VCaP (cell line): ENCODE measurements around the gene BIRC2.

Experiments used
- H3K27ac ChIP-seq: fragments of 450-650 bp; 2 replicates; pipeline ENCODE4 v1.5.1; 2017
- TF ChIP-seq, protein P1 (sequence below): fragments of 450-650 bp; conservative IDR thresholded peaks from 2 replicates; pipeline ENCODE4 v1.5.1; 2017; ENCODE audit warnings: mild to moderate bottlenecking, moderate library complexity

Gene BIRC2

DNA sequence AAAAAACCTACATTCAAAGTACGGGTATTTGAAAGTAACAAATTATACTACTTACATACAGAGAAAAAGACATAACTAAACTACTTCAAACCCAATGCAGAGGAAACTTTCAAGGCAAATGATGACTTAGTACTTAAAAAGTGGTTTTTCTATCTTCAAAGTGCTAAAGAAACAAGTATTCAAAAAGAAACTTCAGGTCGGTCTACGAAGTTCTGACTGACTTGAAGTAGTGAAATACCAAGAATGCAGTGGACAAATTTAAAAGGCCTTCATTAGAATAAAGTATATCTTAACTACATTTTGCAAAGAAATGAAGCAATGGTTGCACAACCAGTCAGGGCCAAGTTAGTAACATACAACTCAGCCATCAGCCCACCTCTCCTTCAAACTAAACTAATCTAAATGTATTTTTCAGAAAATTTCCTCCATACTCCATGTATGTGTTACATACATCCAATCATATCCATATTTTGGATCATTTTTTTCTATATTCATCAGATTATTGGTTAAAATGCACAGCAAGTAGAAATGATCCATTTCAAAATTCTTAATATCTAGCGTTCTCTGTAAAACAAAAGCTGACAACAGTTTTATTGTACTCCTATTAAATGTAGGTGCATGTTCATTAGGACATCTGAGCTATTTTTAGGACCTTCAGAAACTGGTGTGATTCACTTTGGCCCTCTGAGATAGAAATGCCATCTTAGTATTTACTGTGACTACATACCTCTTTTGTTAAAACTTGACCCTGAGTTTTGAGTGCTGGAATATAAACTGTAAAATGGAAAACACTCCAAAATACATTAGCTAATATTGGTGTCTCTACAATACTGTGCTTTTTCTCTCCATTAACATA lies 49.9 kb downstream of the BIRC2 start:
- TF ChIP-seq, protein P1, sequence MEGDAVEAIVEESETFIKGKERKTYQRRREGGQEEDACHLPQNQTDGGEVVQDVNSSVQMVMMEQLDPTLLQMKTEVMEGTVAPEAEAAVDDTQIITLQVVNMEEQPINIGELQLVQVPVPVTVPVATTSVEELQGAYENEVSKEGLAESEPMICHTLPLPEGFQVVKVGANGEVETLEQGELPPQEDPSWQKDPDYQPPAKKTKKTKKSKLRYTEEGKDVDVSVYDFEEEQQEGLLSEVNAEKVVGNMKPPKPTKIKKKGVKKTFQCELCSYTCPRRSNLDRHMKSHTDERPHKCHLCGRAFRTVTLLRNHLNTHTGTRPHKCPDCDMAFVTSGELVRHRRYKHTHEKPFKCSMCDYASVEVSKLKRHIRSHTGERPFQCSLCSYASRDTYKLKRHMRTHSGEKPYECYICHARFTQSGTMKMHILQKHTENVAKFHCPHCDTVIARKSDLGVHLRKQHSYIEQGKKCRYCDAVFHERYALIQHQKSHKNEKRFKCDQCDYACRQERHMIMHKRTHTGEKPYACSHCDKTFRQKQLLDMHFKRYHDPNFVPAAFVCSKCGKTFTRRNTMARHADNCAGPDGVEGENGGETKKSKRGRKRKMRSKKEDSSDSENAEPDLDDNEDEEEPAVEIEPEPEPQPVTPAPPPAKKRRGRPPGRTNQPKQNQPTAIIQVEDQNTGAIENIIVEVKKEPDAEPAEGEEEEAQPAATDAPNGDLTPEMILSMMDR = no peak
- H3K27ac ChIP-seq = no peak overlapping the region

DNA sequence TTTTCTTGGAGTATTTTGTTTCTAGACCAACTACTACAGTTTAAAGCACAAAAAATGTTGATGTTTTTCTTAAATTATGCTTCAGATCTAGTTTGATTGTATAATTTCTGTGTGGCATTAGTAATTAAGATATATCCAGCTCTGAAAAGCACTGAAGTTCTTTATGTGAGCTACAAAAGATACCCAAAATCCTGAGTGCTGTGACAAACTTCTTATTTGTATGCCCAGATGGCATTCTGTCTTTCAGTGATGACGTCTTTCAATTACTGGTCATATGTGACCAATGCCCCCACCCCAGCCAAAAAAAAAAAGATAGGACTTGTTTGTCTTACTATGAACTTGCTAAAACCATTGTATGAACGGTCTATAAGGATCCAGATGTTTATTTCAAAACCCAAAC lies 51.3 kb downstream of the BIRC2 start:
- TF ChIP-seq, protein P1 = no peak
- H3K27ac ChIP-seq = no peak overlapping the region

DNA sequence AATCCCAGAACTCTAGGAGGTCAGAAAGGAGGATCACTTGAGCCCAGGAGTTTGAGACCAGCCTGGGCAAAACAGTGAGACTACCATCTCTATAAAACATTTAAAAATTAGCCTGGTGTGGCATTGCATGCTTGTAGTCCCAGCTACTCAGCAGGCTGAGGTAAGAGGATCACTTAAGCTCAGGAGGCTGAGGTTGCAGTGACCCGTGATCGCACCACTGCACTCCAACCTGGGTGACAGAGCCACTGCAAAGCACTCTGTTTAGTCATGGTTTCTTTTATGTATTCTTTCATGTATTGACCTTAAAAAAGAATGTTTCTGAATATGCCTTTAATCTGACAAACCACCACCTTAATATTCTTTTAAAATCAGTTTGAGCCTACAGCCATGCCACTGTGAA lies 52.2 kb downstream of the BIRC2 start:
- no peak overlapping the region for H3K27ac ChIP-seq

DNA sequence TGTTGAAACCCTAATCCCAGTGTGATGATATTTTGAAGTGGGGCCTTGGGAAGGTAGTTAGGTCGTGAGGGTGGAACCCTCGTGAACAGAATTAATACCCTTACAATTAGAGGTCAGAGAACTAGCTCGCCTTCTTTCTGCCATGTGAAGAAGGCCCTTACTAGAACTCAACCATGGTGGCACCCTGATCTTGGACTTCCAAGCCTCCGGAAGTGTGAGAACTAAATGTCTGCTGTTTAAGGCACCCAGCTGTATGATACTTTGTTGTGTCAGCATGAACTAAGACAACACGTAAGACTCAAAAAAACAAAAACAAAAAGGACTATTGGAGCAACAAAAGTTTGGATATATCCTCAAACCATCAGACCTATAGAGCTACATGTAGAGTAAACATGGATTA lies 53.6 kb downstream of the BIRC2 start:
- no peak overlapping the region for H3K27ac ChIP-seq
- TF ChIP-seq, protein P1 = no peak

More for the DNA sequence above, 52.2 kb downstream of the BIRC2 start:
- TF ChIP-seq, protein P1 = no peak

GRCh38 chr11:102401905-102402304 lies 54.9 kb downstream of the BIRC2 start:
- H3K27ac ChIP-seq = no peak overlapping the region
- TF ChIP-seq, protein P1 = no peak

- TF ChIP-seq, protein P1 = no peak
- no peak overlapping the region for H3K27ac ChIP-seq
These were observed 55.5 kb downstream of the BIRC2 start for GRCh38 chr11:102402548-102402947.

DNA sequence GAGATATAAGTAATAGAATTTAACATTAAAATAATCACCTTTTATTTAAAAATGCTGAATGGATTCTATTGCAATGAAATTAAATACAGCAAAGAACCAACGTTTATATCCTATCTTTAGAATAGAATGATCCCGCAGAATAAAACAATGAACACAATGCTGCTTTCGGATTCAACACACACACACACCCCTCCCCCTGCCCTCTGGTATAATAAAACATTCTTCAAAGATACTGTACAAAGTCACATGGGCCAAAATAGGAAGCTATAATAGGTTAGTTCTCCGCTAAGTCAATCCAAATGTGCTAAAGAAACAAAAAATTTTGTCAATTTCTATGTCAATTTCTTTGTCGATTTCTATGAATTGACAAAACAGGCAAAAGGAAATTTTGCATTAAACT lies 58.5 kb downstream of the BIRC2 start:
- H3K27ac ChIP-seq = no peak overlapping the region
- TF ChIP-seq, protein P1 = no peak
